Body of pancreas (tissue), 4 donors: Measurements from ENCODE around the gene ARHGAP44.

Source experiments
- CTCF ChIP-seq, 7 experiments: fragments of 450-650 bp in 4 of 7; fragments of 200-600 bp in 3 of 7; sonication (generic) in 3 of 7; IDR thresholded peaks; one replicate each; pipeline ENCODE4 v1.5.1; 2016 to 2019; ENCODE audit warnings: antibody characterized with exemption in 7 of 7
- POLR2A ChIP-seq, 3 donors: fragments of 450-650 bp; IDR thresholded peaks; one replicate each; pipeline ENCODE4 v1.6.1; 2016; ENCODE audit warnings: antibody characterized with exemption in 3 of 3, mild to moderate bottlenecking in 2 of 3

- TF ChIP-seq CTCF (IDR thresholded peaks at IDR 0.05) (no peak), POLR2A (IDR thresholded peaks at IDR 0.05) (no peak)
These were observed 209.6 kb downstream of the ARHGAP44 start for GRCh38 chr17:12998874-12999273.
